ENCODE results near the gene MAMSTR.

GRCh38 chr19:48755787-48756186 is 36.3 kb upstream of the MAMSTR start:
- TF ChIP-seq, protein P1, sequence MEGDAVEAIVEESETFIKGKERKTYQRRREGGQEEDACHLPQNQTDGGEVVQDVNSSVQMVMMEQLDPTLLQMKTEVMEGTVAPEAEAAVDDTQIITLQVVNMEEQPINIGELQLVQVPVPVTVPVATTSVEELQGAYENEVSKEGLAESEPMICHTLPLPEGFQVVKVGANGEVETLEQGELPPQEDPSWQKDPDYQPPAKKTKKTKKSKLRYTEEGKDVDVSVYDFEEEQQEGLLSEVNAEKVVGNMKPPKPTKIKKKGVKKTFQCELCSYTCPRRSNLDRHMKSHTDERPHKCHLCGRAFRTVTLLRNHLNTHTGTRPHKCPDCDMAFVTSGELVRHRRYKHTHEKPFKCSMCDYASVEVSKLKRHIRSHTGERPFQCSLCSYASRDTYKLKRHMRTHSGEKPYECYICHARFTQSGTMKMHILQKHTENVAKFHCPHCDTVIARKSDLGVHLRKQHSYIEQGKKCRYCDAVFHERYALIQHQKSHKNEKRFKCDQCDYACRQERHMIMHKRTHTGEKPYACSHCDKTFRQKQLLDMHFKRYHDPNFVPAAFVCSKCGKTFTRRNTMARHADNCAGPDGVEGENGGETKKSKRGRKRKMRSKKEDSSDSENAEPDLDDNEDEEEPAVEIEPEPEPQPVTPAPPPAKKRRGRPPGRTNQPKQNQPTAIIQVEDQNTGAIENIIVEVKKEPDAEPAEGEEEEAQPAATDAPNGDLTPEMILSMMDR (conservative IDR thresholded peaks at IDR 0.05; ENCODE audit: low read length) = no peak
- no peak for TF ChIP-seq EZH2phosphoT487 (IDR thresholded peaks at IDR 0.05; ENCODE audit: borderline replicate concordance)
